SK-N-SH (cell line): ENCODE measurements around the gene CLEC18B. TPM values are rescaled to one million over a fixed set of nuclear protein-coding genes. Genes with fewer than 3 reads are reported as not detected.

Source experiments
- CTCF ChIA-PET: fragments of 300-600, 350-600 bp; formaldehyde crosslinking; extraction: SDS; loops from one replicate; lab custom pipeline; 2021; lab: Yijun Ruan, JAX
- POLR2A ChIA-PET: fragments of 350-600 bp; sonication (Branson Sonifier 250); formaldehyde crosslinking; extraction: SDS; loops from one replicate; lab custom pipeline; 2020; ENCODE audit warnings: antibody characterized with exemption, inconsistent platforms; lab: Yijun Ruan, JAX
- DNase-seq: peaks from one replicate; pipeline ENCODE4 v3.0.0; 2012
- H2AFZ ChIP-seq: fragments of 200-600 bp; sonication (generic); 2 replicates; pipeline ENCODE4 v1.8.1; 2016; ENCODE audit warnings: antibody characterized with exemption, mild to moderate bottlenecking, low read depth
- H3F3A ChIP-seq: fragments of 200-600 bp; sonication (generic); replicated peaks from 2 replicates; pipeline ENCODE3; 2016; ENCODE audit warnings: antibody characterized with exemption, mild to moderate bottlenecking; ENCODE audit not compliant: insufficient read depth
- H3K27ac ChIP-seq, 2 experiments: fragments of 200-500 bp in 1 of 2; fragments of 200-600 bp in 1 of 2; sonication (Bioruptor generic) in 1 of 2; sonication (generic), shearing (Covaris generic) in 1 of 2; 2 replicates each; pipeline versions ENCODE4 v1.5.1 to v1.6.1; 2014 to 2016; ENCODE audit warnings: low read depth in 2 of 2, inconsistent platforms in 1 of 2, low read length in 1 of 2, mild to moderate bottlenecking in 1 of 2, mixed read lengths in 1 of 2
- H3K27me3 ChIP-seq: fragments of 200-600 bp; sonication (generic), shearing (Covaris generic); 2 replicates; pipeline ENCODE4 v1.6.1; 2016; ENCODE audit warnings: mixed run types; ENCODE audit not compliant: insufficient read depth
- H3K36me3 ChIP-seq, 2 experiments: fragments of 200-500 bp in 1 of 2; fragments of 200-600 bp in 1 of 2; sonication (Bioruptor generic) in 1 of 2; sonication (generic) in 1 of 2; replicated peaks in 1 of 2; 2 replicates each; pipeline versions ENCODE3 to v1.5.1; 2014 to 2016; ENCODE audit warnings: low read length in 1 of 2, mild to moderate bottlenecking in 1 of 2; ENCODE audit not compliant: insufficient read depth in 2 of 2, control insufficient read depth in 1 of 2
- H3K4me1 ChIP-seq, 2 experiments: fragments of 200-500 bp in 1 of 2; fragments of 200-600 bp in 1 of 2; sonication (Bioruptor generic) in 1 of 2; sonication (generic), shearing (Covaris generic) in 1 of 2; 2 replicates each; pipeline versions ENCODE4 v1.5.1 to v1.6.1; 2014 to 2016; ENCODE audit warnings: low read depth in 1 of 2, low read length in 1 of 2, mixed run types in 1 of 2; ENCODE audit not compliant: insufficient read depth in 2 of 2, control insufficient read depth in 1 of 2
- H3K4me2 ChIP-seq: fragments of 200-600 bp; sonication (generic), shearing (Covaris generic); 2 replicates; pipeline ENCODE4 v1.6.1; 2017; ENCODE audit warnings: mixed run types
- H3K4me3 ChIP-seq, 2 experiments: fragments of 200-500 bp in 1 of 2; fragments of 200-600 bp in 1 of 2; sonication (Bioruptor generic) in 1 of 2; sonication (generic), shearing (Covaris generic) in 1 of 2; 2 replicates each; pipeline versions ENCODE4 v1.5.1 to v1.8.1; 2014 to 2016; ENCODE audit warnings: low read depth in 2 of 2, inconsistent platforms in 1 of 2, low read length in 1 of 2, mild to moderate bottlenecking in 1 of 2, mixed read lengths in 1 of 2, moderate library complexity in 1 of 2
- H3K79me2 ChIP-seq: fragments of 200-600 bp; sonication (generic); 2 replicates; pipeline ENCODE4 v1.8.1; 2017; ENCODE audit warnings: mild to moderate bottlenecking; ENCODE audit not compliant: insufficient read depth
- H3K9ac ChIP-seq: fragments of 200-600 bp; sonication (generic); 2 replicates; pipeline ENCODE4 v1.6.1; 2017; ENCODE audit warnings: mixed run types
- H3K9me2 ChIP-seq: fragments of 200-600 bp; sonication (generic); 2 replicates; pipeline ENCODE4 v1.6.1; 2017; ENCODE audit warnings: mixed run types
- H3K9me3 ChIP-seq: fragments of 200-600 bp; sonication (generic); 2 replicates; pipeline ENCODE4 v1.6.1; 2017; ENCODE audit warnings: mixed run types, mild to moderate bottlenecking, moderate library complexity
- H4K20me1 ChIP-seq: fragments of 200-600 bp; sonication (generic); 2 replicates; pipeline ENCODE4 v1.6.1; 2017; ENCODE audit warnings: mild to moderate bottlenecking, mixed run types; ENCODE audit not compliant: insufficient read depth
- EP300 ChIP-seq, 2 experiments: IDR thresholded peaks; 2 replicates each; pipeline versions ENCODE4 v1.4.0 to v1.6.1; 2012; ENCODE audit warnings: borderline replicate concordance in 1 of 2, low read depth in 1 of 2, low read length in 1 of 2
- FOSL2 ChIP-seq: IDR thresholded peaks from 2 replicates; pipeline ENCODE4 v1.4.0; 2012; ENCODE audit warnings: low read depth, mild to moderate bottlenecking, moderate library complexity, borderline replicate concordance
- FOXM1 ChIP-seq: IDR thresholded peaks from 2 replicates; pipeline ENCODE4 v1.4.0; 2012; ENCODE audit warnings: low read depth, mild to moderate bottlenecking
- GABPA ChIP-seq: IDR thresholded peaks from 2 replicates; pipeline ENCODE4 v1.4.0; 2012; ENCODE audit warnings: low read depth, mild to moderate bottlenecking
- GATA2 ChIP-seq: sonication (generic); formaldehyde crosslinking; IDR thresholded peaks from 2 replicates; pipeline ENCODE4 v1.5.0; 2020; ENCODE audit warnings: mild to moderate bottlenecking, missing genetic modification reagents
- JUND ChIP-seq: IDR thresholded peaks from 2 replicates; pipeline ENCODE4 v1.4.0; 2012
- MXI1 ChIP-seq: IDR thresholded peaks from 2 replicates; pipeline ENCODE4 v1.6.1; 2012; ENCODE audit warnings: mild to moderate bottlenecking, low read depth, low read length, improper control_type of control experiment
- NFIC ChIP-seq: IDR thresholded peaks from 2 replicates; pipeline ENCODE4 v1.4.0; 2012; ENCODE audit warnings: borderline replicate concordance
- POLR2AphosphoS5 ChIP-seq: IDR thresholded peaks from 2 replicates; pipeline ENCODE4 v1.6.1; 2012; ENCODE audit warnings: low read depth, low read length
- RAD21 ChIP-seq: IDR thresholded peaks from 2 replicates; pipeline ENCODE4 v1.6.1; 2012; ENCODE audit warnings: mild to moderate bottlenecking, low read length
- RXRA ChIP-seq: IDR thresholded peaks from 2 replicates; pipeline ENCODE4 v1.4.0; 2012; ENCODE audit warnings: low read depth, mild to moderate bottlenecking, borderline replicate concordance
- SIN3A ChIP-seq: IDR thresholded peaks from 2 replicates; pipeline ENCODE4 v1.6.1; 2012; ENCODE audit warnings: low read depth, mild to moderate bottlenecking, low read length, moderate library complexity, borderline replicate concordance
- SMC3 ChIP-seq: IDR thresholded peaks from 2 replicates; pipeline ENCODE4 v1.6.1; 2012; ENCODE audit warnings: low read depth, low read length, improper control_type of control experiment
- TCF12 ChIP-seq: IDR thresholded peaks from 2 replicates; pipeline ENCODE4 v1.4.0; 2012
- WGBS: methylation state at CpG from one replicate; pipeline ENCODE4 v1.1.6; 2017; ENCODE audit warnings: low lambda C conversion rate; 5-methylcytosine and 5-hydroxymethylcytosine counted together
- polyA plus RNA-seq, 3 experiments: library from polyadenylated mRNA; depleted of rRNA; stranded (reverse); fragments of >200 nt; gene quantifications; 2 replicates each; pipeline ENCODE4 v1.2.3, GENCODE V29; 2012
- TF ChIP-seq, protein P1 (sequence below): IDR thresholded peaks from 2 replicates; pipeline ENCODE4 v1.4.0; 2012; ENCODE audit warnings: low read depth
- TF ChIP-seq, protein P2 (sequence below): fragments of 150-350 bp; IDR thresholded peaks from 2 replicates; pipeline ENCODE4 v1.6.1; 2016; ENCODE audit warnings: mild to moderate bottlenecking, low read depth, low read length
- TF ChIP-seq, protein P3 (sequence below): IDR thresholded peaks from 2 replicates; pipeline ENCODE4 v1.4.0; 2012; ENCODE audit warnings: low read depth, borderline replicate concordance

Gene CLEC18B
- polyA plus RNA-seq, 1 of the 3 experiments (the other 2 are of a cell fraction): 0.10 TPM

DNA sequence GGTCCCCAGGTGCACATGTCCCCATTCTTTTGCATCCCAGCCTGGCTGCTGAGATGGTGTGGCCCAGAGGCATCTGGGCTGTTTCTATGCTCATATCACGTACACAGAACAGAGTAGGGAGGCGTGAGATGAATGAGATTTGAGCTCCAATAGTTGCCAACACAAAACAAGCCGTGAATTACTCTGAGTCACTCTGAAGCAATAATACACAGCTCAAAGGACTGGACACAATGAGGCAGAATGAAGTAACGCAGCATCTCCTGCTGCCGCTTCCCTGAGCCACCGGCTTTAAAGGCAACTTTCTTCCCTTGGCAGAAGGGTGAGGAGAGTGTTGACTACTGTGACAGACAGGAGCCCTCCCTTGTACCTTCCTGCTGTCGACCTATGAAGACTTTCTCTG, 33.9 kb upstream of the CLEC18B start:
- Histone ChIP-seq H3K4me2 (no peak overlapping the region), H3K36me3 (peaks cover 57 to 60% of the 10 kb centered on the region in 2 experiments), H4K20me1 (no peaks in the 10 kb centered on the region), H3K9ac (no peak overlapping the region), H3F3A (peaks cover 11% of the 10 kb centered on the region)
- ChIA-PET POLR2A (interaction anchor here (0.7 kb wide), 1 partner anchor 839 kb away, joined by 3 read pairs; no protein-coding TSS in a partner anchor), CTCF (no interaction called here)
- no peak for TF ChIP-seq EP300 (IDR thresholded peaks at IDR 0.05; ENCODE audit: borderline replicate concordance in 1 of 2, low read depth in 1 of 2, low read length in 1 of 2)
- no peak for TF ChIP-seq JUND
- TF ChIP-seq FOXM1: no peak
- TF ChIP-seq MXI1: no peak
- TF ChIP-seq POLR2AphosphoS5: no peak
- TF ChIP-seq SMC3: no peak
- TF ChIP-seq, protein P1, sequence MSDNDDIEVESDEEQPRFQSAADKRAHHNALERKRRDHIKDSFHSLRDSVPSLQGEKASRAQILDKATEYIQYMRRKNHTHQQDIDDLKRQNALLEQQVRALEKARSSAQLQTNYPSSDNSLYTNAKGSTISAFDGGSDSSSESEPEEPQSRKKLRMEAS: no peak
- TF ChIP-seq, protein P2, sequence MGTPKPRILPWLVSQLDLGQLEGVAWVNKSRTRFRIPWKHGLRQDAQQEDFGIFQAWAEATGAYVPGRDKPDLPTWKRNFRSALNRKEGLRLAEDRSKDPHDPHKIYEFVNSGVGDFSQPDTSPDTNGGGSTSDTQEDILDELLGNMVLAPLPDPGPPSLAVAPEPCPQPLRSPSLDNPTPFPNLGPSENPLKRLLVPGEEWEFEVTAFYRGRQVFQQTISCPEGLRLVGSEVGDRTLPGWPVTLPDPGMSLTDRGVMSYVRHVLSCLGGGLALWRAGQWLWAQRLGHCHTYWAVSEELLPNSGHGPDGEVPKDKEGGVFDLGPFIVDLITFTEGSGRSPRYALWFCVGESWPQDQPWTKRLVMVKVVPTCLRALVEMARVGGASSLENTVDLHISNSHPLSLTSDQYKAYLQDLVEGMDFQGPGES: no peak
- TF ChIP-seq RAD21: no peak
- TF ChIP-seq, protein P3, sequence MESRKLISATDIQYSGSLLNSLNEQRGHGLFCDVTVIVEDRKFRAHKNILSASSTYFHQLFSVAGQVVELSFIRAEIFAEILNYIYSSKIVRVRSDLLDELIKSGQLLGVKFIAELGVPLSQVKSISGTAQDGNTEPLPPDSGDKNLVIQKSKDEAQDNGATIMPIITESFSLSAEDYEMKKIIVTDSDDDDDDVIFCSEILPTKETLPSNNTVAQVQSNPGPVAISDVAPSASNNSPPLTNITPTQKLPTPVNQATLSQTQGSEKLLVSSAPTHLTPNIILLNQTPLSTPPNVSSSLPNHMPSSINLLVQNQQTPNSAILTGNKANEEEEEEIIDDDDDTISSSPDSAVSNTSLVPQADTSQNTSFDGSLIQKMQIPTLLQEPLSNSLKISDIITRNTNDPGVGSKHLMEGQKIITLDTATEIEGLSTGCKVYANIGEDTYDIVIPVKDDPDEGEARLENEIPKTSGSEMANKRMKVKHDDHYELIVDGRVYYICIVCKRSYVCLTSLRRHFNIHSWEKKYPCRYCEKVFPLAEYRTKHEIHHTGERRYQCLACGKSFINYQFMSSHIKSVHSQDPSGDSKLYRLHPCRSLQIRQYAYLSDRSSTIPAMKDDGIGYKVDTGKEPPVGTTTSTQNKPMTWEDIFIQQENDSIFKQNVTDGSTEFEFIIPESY: no peak
- TF ChIP-seq GABPA: no peak
- TF ChIP-seq TCF12: no peak
- TF ChIP-seq NFIC: no peak
- no peak for TF ChIP-seq GATA2
- no peak for TF ChIP-seq SIN3A
- TF ChIP-seq RXRA: no peak
- no peak for TF ChIP-seq FOSL2
- TF ChIP-seq, all 33 proteins: peak for 0
- Histone ChIP-seq H3K9me3 (no peaks in the 10 kb centered on the region), H3K4me3 (no peak overlapping the region), H2AFZ (no peak overlapping the region), H3K4me1 (peaks cover 0 to 2% of the 10 kb centered on the region in 2 experiments; a peak in 2 of 4 replicates), H3K9me2 (no peaks in the 10 kb centered on the region), H3K27me3 (no peaks in the 10 kb centered on the region), H3K79me2 (no peaks in the 10 kb centered on the region; the same call in 1 of the 2 replicates), H3K27ac (no peak overlapping the region)
- no peak for DNase-seq
- 83% methylated on average over 7 of the region's 7 CpGs for WGBS
